ENCODE data around the gene TMEM109. TPM values are rescaled to one million over a fixed set of nuclear protein-coding genes. Genes with fewer than 3 reads are reported as not detected.

TMEM109 gene
- total and polyA plus RNA-seq, 2 experiments from 2014 or later, result 17.4 to 17.7 TPM

DNA sequence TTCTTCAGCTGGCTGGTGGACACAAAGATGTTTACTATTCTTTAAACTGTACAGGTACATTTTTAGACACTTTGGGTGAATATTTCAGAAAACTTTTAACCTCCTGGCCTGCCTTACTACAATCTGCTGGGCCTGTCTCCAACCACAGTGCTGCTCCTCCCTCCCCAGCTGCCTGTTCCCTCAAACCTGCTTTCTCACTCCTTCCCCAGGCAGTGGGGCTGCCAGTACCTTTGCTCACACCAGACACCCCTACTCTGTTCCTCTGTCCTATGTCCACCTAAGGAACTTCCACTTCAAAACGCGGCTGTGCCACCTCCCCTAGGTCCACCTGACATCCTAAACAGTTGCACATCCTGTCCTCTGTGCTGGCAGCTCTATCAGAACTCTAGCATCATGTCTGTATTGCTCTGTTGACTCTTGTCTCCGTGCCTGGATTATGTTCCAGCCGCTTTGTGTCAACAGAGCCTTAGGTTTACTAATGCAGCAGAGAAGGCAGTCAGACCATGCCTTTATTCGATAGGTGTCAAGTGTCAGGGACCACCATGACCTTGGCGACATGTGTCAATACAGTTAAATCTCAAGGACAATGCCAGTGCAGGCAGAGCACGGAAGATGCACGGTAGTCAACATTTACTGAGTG, 33.2 kb upstream of the TMEM109 start:
- Mint-ChIP-seq H3K4me3 (no peak overlapping the region), H3K27ac (no peak overlapping the region), H3K36me3 (ENCODE audit: low read depth) (no peaks in the 10 kb centered on the region; the same call in 2 of the 3 replicates), H3K9me3 (no peaks in the 10 kb centered on the region), H3K4me1 (no peaks in the 10 kb centered on the region), H3K27me3 (ENCODE audit: insufficient read depth, low read depth, poor library complexity) (no peaks in the 10 kb centered on the region)
- DNase-seq (ENCODE audit: low spot score) (no peak), ATAC-seq (no peak)
- Histone ChIP-seq H3K79me2 (replicated peaks; ENCODE audit: insufficient read depth) (no peaks in the 10 kb centered on the region), H3K36me3 (ENCODE audit: insufficient read depth) (no peaks in the 10 kb centered on the region), H4K20me1 (replicated peaks; ENCODE audit: insufficient read depth) (peaks cover 7% of the 10 kb centered on the region), H3F3A (replicated peaks; ENCODE audit: low read depth) (no peaks in the 10 kb centered on the region), H2AFZ (no peak overlapping the region), H3K9me2 (ENCODE audit: insufficient read depth) (no peaks in the 10 kb centered on the region), H3K27ac (ENCODE audit: low read depth) (no peak overlapping the region), H3K27me3 (ENCODE audit: insufficient read depth) (no peaks in the 10 kb centered on the region), H3K4me1 (ENCODE audit: insufficient read depth) (no peaks in the 10 kb centered on the region), H3K4me3 (no peak overlapping the region), H3K4me2 (no peak overlapping the region)
- TF ChIP-seq, protein P1, sequence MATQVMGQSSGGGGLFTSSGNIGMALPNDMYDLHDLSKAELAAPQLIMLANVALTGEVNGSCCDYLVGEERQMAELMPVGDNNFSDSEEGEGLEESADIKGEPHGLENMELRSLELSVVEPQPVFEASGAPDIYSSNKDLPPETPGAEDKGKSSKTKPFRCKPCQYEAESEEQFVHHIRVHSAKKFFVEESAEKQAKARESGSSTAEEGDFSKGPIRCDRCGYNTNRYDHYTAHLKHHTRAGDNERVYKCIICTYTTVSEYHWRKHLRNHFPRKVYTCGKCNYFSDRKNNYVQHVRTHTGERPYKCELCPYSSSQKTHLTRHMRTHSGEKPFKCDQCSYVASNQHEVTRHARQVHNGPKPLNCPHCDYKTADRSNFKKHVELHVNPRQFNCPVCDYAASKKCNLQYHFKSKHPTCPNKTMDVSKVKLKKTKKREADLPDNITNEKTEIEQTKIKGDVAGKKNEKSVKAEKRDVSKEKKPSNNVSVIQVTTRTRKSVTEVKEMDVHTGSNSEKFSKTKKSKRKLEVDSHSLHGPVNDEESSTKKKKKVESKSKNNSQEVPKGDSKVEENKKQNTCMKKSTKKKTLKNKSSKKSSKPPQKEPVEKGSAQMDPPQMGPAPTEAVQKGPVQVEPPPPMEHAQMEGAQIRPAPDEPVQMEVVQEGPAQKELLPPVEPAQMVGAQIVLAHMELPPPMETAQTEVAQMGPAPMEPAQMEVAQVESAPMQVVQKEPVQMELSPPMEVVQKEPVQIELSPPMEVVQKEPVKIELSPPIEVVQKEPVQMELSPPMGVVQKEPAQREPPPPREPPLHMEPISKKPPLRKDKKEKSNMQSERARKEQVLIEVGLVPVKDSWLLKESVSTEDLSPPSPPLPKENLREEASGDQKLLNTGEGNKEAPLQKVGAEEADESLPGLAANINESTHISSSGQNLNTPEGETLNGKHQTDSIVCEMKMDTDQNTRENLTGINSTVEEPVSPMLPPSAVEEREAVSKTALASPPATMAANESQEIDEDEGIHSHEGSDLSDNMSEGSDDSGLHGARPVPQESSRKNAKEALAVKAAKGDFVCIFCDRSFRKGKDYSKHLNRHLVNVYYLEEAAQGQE (IDR thresholded peaks at IDR 0.05; ENCODE audit: unreplicated experiment), result no peak
- no peak for TF ChIP-seq CREB1 (CRISPR knock-in tag; IDR thresholded peaks at IDR 0.05; ENCODE audit: low read depth)
- TF ChIP-seq ZNF331 (CRISPR knock-in tag; IDR thresholded peaks at IDR 0.05; ENCODE audit: low read depth), result no peak
- TF ChIP-seq STAT1 (IDR thresholded peaks at IDR 0.05; ENCODE audit: unreplicated experiment), result no peak
- no peak for TF ChIP-seq NANOG (IDR thresholded peaks at IDR 0.05; ENCODE audit: borderline replicate concordance)
- TF ChIP-seq, protein P2, sequence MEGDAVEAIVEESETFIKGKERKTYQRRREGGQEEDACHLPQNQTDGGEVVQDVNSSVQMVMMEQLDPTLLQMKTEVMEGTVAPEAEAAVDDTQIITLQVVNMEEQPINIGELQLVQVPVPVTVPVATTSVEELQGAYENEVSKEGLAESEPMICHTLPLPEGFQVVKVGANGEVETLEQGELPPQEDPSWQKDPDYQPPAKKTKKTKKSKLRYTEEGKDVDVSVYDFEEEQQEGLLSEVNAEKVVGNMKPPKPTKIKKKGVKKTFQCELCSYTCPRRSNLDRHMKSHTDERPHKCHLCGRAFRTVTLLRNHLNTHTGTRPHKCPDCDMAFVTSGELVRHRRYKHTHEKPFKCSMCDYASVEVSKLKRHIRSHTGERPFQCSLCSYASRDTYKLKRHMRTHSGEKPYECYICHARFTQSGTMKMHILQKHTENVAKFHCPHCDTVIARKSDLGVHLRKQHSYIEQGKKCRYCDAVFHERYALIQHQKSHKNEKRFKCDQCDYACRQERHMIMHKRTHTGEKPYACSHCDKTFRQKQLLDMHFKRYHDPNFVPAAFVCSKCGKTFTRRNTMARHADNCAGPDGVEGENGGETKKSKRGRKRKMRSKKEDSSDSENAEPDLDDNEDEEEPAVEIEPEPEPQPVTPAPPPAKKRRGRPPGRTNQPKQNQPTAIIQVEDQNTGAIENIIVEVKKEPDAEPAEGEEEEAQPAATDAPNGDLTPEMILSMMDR (conservative IDR thresholded peaks at IDR 0.05; ENCODE audit: low read depth in 2 of 2), result no peak
- TF ChIP-seq EZH2phosphoT487 (IDR thresholded peaks at IDR 0.05; ENCODE audit: unreplicated experiment), result no peak
- no peak for TF ChIP-seq ZNF114 (CRISPR knock-in tag; IDR thresholded peaks at IDR 0.05)

DNA sequence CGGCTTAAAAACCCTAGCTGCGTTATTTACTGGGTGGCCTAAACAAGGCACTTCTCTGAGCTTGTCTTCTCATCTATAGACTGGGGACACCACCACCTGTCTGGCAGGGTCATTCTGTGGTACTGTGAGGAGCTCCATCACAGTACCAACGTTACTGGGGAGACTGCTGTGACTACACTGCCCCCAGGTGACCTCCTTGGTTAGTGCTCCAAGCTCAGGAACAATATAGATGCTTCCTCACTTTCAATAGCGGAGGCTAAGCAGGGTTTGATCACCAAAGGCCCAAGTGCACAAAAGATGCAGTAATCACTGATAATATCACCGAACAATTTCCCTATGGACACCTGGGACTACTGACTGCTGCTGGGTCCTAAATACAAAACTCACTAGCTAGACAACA, 26.4 kb upstream of the TMEM109 start:
- no peak overlapping the region for H3K27ac ChIP-seq (ENCODE audit: low read depth)
- no peak overlapping the region for H3K4me3 Mint-ChIP-seq
- no peaks in the 10 kb centered on the region for H3K9me3 Mint-ChIP-seq
- no peak overlapping the region for H2AFZ ChIP-seq
- no peaks in the 10 kb centered on the region for H3K9me2 ChIP-seq (ENCODE audit: insufficient read depth)
- H3K79me2 ChIP-seq (replicated peaks; ENCODE audit: insufficient read depth), result no peaks in the 10 kb centered on the region
- DNase-seq (ENCODE audit: low spot score), result peak; percentile 77
- H3K4me2 ChIP-seq, result no peak overlapping the region
- peaks cover 9% of the 10 kb centered on the region for H3K36me3 Mint-ChIP-seq (ENCODE audit: low read depth)
- peak; percentile 100 for ATAC-seq
- H3K4me1 ChIP-seq (ENCODE audit: insufficient read depth), result no peaks in the 10 kb centered on the region
- H3K4me1 Mint-ChIP-seq, result no peaks in the 10 kb centered on the region
- H3K27me3 ChIP-seq (ENCODE audit: insufficient read depth), result no peaks in the 10 kb centered on the region
- peaks cover 4% of the 10 kb centered on the region for H3K27me3 Mint-ChIP-seq (ENCODE audit: insufficient read depth, low read depth, poor library complexity)
- TF ChIP-seq, protein P2 (conservative IDR thresholded peaks at IDR 0.05; ENCODE audit: low read depth in 2 of 2), result peak; percentile 65 to 84
- TF ChIP-seq POLR2AphosphoS5 (IDR thresholded peaks at IDR 0.05; ENCODE audit: low read depth), result no peak
- no peak overlapping the region for H3K27ac Mint-ChIP-seq
- no peak overlapping the region for H3K4me3 ChIP-seq
- peaks cover 7% of the 10 kb centered on the region for H4K20me1 ChIP-seq (replicated peaks; ENCODE audit: insufficient read depth)
- no peaks in the 10 kb centered on the region; the same call in 1 of the 2 replicates for H3K36me3 ChIP-seq (ENCODE audit: insufficient read depth)
- no peaks in the 10 kb centered on the region for H3F3A ChIP-seq (replicated peaks; ENCODE audit: low read depth)

Data from GM23338 (cell line).